K562 (cell line): Measurements from ENCODE around the gene MTHFD2. TPM values are rescaled to one million over a fixed set of nuclear protein-coding genes. Genes with fewer than 3 reads are reported as not detected.
A peak's percentile ranks its signal among the peaks of the same experiment; 100 is the strongest.

Experiments
- BRF1 ChIP-seq: IDR thresholded peaks from 3 replicates; pipeline ENCODE4 v1.6.1; 2011; ENCODE audit warnings: borderline replicate concordance, mild to moderate bottlenecking; ENCODE audit not compliant: insufficient read length; ENCODE audit errors: extremely low read depth
- ESRRB ChIP-seq: fragments of 250-450 bp; sonication (Bioruptor Pico); IDR thresholded peaks from 2 replicates; pipeline ENCODE4 v1.5.0; 2020; ENCODE audit warnings: mild to moderate bottlenecking, moderate library complexity, borderline replicate concordance
- FIP1L1 ChIP-seq: fragments of 200-400 bp; formaldehyde crosslinking; IDR thresholded peaks from 2 replicates; pipeline ENCODE4 v1.6.1; 2018; ENCODE audit warnings: mild to moderate bottlenecking, low read depth, low read length; ENCODE audit not compliant: poor library complexity, severe bottlenecking
- PML ChIP-seq: IDR thresholded peaks from 2 replicates; pipeline ENCODE4 v1.6.1; 2012; ENCODE audit warnings: low read length, inconsistent platforms
- RAD21 ChIP-seq, 2 experiments: fragments of 250-450 bp in 1 of 2; fragments of 450-650 bp in 1 of 2; sonication (Bioruptor Pico) in 1 of 2; formaldehyde crosslinking in 1 of 2; IDR thresholded peaks in 1 of 2; conservative IDR thresholded peaks in 1 of 2; 2 replicates each; pipeline versions ENCODE4 v1.4.0 to v1.8.0; 2020 to 2022; ENCODE audit warnings: mild to moderate bottlenecking in 2 of 2, moderate library complexity in 1 of 2
- RCOR1 ChIP-seq, 2 experiments: IDR thresholded peaks; 2 replicates each; pipeline ENCODE4 v1.6.1; 2012; ENCODE audit warnings: low read depth in 2 of 2, low read length in 2 of 2, borderline replicate concordance in 1 of 2, improper control_type of control experiment in 1 of 2
- STAG1 ChIP-seq: sonication (generic); formaldehyde crosslinking; IDR thresholded peaks from 2 replicates; pipeline ENCODE4 v1.5.0; 2020; ENCODE audit warnings: missing genetic modification reagents, borderline replicate concordance
- ZKSCAN1 ChIP-seq: fragments of 150-350 bp; IDR thresholded peaks from 2 replicates; pipeline ENCODE4 v1.6.1; 2016; ENCODE audit warnings: low read depth, low read length
- ZNF764 ChIP-seq: fragments of 250-450 bp; sonication (Bioruptor Pico); IDR thresholded peaks from 2 replicates; pipeline ENCODE4 v1.4.0; 2020; ENCODE audit warnings: low read depth, mild to moderate bottlenecking, moderate library complexity
- polyA plus RNA-seq, 8 experiments: library from polyadenylated mRNA; depleted of rRNA in 4 of 8; stranded (reverse) in 5 of 8; unstranded in 3 of 8; fragments of >200 nt; fragmentation: Nextera tagmentation in 2 of 8; fragmentation: Illumina TruSeq in 1 of 8; extraction: Ambion mirVana in 2 of 8; extraction: Trizol in 1 of 8; gene quantifications; 2 replicates each; pipeline versions ENCODE4 v1.2.1 to v1.2.3, GENCODE V29; 2011 to 2014; ENCODE audit warnings: inconsistent platforms in 1 of 8, missing spikeins in 1 of 8
- total RNA-seq, 7 experiments: library from RNA; depleted of rRNA in 6 of 7; stranded (reverse); fragments of >200 nt in 6 of 7; fragmentation: Illumina TruSeq in 2 of 7; extraction: Trizol in 2 of 7; gene quantifications; 2 replicates each; pipeline versions ENCODE4 v1.2.1 to v1.2.3, GENCODE V29; 2011 to 2021; ENCODE audit warnings: low replicate concordance in 1 of 7
- TF ChIP-seq, protein P1 (sequence below): IDR thresholded peaks from 3 replicates; pipeline ENCODE4 v1.6.1; 2011; ENCODE audit warnings: borderline replicate concordance, mild to moderate bottlenecking, moderate library complexity; ENCODE audit not compliant: insufficient read length; ENCODE audit errors: extremely low read depth
- TF ChIP-seq, protein P2 (sequence below): fragments of 250-450 bp; sonication (Bioruptor Pico); IDR thresholded peaks from 2 replicates; pipeline ENCODE4 v1.4.0; 2020; ENCODE audit warnings: mild to moderate bottlenecking, moderate library complexity, borderline replicate concordance
- TF ChIP-seq, protein P3 (sequence below): fragments of 450-650 bp; formaldehyde crosslinking; IDR thresholded peaks from 2 replicates; pipeline ENCODE4 v1.4.0; 2020; ENCODE audit warnings: mild to moderate bottlenecking, moderate library complexity
- TF ChIP-seq, protein P4 (sequence below), 2 experiments: fragments of 450-650 bp; conservative IDR thresholded peaks; 2 replicates each; pipeline ENCODE4 v1.6.1; 2017; ENCODE audit warnings: mild to moderate bottlenecking in 2 of 2, moderate library complexity in 2 of 2

Gene MTHFD2
- total and polyA plus RNA-seq, 9 of the 15 experiments (the other 6 are each of a cell fraction or from before 2014, with no cell fraction given), result 113 to 520 (median 234) TPM

DNA sequence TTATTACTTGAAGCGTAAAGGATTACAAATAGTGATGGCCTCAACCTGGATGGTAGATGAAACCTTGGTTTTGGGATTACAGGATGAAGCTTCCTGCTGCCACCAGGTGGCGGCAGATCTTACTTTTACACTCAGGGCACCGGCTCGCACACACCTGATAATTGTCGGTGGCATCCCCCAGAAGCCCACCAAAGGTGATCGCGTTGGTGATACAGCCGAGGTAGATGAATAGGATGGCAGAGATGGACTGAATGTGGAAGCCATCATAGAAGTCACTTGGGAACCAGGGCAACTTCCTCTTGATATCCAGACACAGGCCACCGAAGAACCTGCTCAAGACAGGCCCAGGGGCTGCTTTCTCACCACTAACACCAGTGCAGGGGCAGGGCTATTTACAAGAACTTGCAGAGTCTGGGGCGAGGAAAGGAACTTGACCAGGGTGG lies 51.8 kb downstream of the MTHFD2 start (continued):
- TF ChIP-seq, protein P1, sequence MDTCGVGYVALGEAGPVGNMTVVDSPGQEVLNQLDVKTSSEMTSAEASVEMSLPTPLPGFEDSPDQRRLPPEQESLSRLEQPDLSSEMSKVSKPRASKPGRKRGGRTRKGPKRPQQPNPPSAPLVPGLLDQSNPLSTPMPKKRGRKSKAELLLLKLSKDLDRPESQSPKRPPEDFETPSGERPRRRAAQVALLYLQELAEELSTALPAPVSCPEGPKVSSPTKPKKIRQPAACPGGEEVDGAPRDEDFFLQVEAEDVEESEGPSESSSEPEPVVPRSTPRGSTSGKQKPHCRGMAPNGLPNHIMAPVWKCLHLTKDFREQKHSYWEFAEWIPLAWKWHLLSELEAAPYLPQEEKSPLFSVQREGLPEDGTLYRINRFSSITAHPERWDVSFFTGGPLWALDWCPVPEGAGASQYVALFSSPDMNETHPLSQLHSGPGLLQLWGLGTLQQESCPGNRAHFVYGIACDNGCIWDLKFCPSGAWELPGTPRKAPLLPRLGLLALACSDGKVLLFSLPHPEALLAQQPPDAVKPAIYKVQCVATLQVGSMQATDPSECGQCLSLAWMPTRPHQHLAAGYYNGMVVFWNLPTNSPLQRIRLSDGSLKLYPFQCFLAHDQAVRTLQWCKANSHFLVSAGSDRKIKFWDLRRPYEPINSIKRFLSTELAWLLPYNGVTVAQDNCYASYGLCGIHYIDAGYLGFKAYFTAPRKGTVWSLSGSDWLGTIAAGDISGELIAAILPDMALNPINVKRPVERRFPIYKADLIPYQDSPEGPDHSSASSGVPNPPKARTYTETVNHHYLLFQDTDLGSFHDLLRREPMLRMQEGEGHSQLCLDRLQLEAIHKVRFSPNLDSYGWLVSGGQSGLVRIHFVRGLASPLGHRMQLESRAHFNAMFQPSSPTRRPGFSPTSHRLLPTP, result no peak
- TF ChIP-seq, protein P2, sequence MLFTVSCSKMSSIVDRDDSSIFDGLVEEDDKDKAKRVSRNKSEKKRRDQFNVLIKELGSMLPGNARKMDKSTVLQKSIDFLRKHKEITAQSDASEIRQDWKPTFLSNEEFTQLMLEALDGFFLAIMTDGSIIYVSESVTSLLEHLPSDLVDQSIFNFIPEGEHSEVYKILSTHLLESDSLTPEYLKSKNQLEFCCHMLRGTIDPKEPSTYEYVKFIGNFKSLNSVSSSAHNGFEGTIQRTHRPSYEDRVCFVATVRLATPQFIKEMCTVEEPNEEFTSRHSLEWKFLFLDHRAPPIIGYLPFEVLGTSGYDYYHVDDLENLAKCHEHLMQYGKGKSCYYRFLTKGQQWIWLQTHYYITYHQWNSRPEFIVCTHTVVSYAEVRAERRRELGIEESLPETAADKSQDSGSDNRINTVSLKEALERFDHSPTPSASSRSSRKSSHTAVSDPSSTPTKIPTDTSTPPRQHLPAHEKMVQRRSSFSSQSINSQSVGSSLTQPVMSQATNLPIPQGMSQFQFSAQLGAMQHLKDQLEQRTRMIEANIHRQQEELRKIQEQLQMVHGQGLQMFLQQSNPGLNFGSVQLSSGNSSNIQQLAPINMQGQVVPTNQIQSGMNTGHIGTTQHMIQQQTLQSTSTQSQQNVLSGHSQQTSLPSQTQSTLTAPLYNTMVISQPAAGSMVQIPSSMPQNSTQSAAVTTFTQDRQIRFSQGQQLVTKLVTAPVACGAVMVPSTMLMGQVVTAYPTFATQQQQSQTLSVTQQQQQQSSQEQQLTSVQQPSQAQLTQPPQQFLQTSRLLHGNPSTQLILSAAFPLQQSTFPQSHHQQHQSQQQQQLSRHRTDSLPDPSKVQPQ (CRISPR knock-in tag), result no peak
- no peak for TF ChIP-seq BRF1
- TF ChIP-seq ZKSCAN1, result 0 out of 2 replicates have a peak, but pooled peaks have one; percentile 11
- no peak for TF ChIP-seq ZNF764 (CRISPR knock-in tag)
- peak in 1 of 2 experiments; percentile 28; a peak in 1 of 4 replicates for TF ChIP-seq RCOR1 (IDR thresholded peaks at IDR 0.05; ENCODE audit: borderline replicate concordance in 1 of 2, low read depth in 2 of 2, low read length in 2 of 2)
- no peak for TF ChIP-seq PML
- TF ChIP-seq, protein P3, sequence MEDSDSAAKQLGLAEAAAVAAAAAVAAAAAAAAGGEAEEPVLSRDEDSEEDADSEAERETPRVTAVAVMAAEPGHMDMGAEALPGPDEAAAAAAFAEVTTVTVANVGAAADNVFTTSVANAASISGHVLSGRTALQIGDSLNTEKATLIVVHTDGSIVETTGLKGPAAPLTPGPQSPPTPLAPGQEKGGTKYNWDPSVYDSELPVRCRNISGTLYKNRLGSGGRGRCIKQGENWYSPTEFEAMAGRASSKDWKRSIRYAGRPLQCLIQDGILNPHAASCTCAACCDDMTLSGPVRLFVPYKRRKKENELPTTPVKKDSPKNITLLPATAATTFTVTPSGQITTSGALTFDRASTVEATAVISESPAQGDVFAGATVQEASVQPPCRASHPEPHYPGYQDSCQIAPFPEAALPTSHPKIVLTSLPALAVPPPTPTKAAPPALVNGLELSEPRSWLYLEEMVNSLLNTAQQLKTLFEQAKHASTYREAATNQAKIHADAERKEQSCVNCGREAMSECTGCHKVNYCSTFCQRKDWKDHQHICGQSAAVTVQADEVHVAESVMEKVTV (CRISPR knock-in tag), result peak; percentile 75
- TF ChIP-seq, protein P4, sequence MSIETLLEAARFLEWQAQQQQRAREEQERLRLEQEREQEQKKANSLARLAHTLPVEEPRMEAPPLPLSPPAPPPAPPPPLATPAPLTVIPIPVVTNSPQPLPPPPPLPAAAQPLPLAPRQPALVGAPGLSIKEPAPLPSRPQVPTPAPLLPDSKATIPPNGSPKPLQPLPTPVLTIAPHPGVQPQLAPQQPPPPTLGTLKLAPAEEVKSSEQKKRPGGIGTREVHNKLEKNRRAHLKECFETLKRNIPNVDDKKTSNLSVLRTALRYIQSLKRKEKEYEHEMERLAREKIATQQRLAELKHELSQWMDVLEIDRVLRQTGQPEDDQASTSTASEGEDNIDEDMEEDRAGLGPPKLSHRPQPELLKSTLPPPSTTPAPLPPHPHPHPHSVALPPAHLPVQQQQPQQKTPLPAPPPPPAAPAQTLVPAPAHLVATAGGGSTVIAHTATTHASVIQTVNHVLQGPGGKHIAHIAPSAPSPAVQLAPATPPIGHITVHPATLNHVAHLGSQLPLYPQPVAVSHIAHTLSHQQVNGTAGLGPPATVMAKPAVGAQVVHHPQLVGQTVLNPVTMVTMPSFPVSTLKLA (conservative IDR thresholded peaks at IDR 0.05), result 0 out of 4 replicates have a peak, but pooled peaks of 1 of the 2 experiments have one; percentile 10
- peak; percentile 72 to 89 for TF ChIP-seq RAD21 (CRISPR knock-in tag; conservative IDR thresholded peaks at IDR 0.05 in 1 of 2, IDR thresholded peaks at IDR 0.05 in 1 of 2)
- no peak for TF ChIP-seq ESRRB (CRISPR knock-in tag)
- TF ChIP-seq FIP1L1, result no peak
- TF ChIP-seq STAG1 (CRISPR knock-in tag), result peak; percentile 38; the same call in 1 of the 2 replicates
